ENCODE data around the gene ARID3A. TPM values are rescaled to one million over a fixed set of nuclear protein-coding genes. Genes with fewer than 3 reads are reported as not detected.

The ARID3A gene
- total and polyA plus RNA-seq, 2 of the 8 experiments (the other 6 are each of a cell fraction or from before 2014, with no cell fraction given): 40.5 to 77.4 TPM

GRCh38 chr19:939922-940321 lies 14.1 kb downstream of the ARID3A start:
- peaks cover 16% of the 10 kb centered on the region for H3K79me1 ChIP-seq (ENCODE audit: low read depth, low read length)
- H3K4ac ChIP-seq (replicated peaks; ENCODE audit: insufficient read length, low read depth, low read length): no peak overlapping the region
- H3K23me2 ChIP-seq (ENCODE audit: low read depth, low read length): no peaks in the 10 kb centered on the region
- no peak overlapping the region for H3K14ac ChIP-seq (ENCODE audit: insufficient read length)
- peaks cover 5 to 63% of the 10 kb centered on the region in 2 experiments for H3K79me2 ChIP-seq (ENCODE audit: control insufficient read depth in 1 of 2, insufficient read depth in 2 of 2, low read length in 2 of 2)
- 96% methylated on average over 7 of the region's 7 CpGs; no CpG with 5 or more reads in 1 of the 2 experiments for WGBS, 2 experiments (ENCODE audit: extremely low coverage in 1 of 2, insufficient coverage in 1 of 2, insufficient read length in 1 of 2, insufficient replicate concordance in 2 of 2, low coverage in 1 of 2, low lambda C conversion rate in 2 of 2, missing lambda C conversion rate in 1 of 2)
- no peak overlapping the region for H4K5ac ChIP-seq (ENCODE audit: insufficient read length, low read depth, low read length)
- no peaks in the 10 kb centered on the region for H3K4me1 ChIP-seq (replicated peaks in 1 of 4; ENCODE audit: control insufficient read depth in 3 of 4, insufficient read depth in 4 of 4, low read length in 3 of 4)
- H2BK5ac ChIP-seq (ENCODE audit: low read depth, low read length): no peak overlapping the region
- no peak overlapping the region for H3K56ac ChIP-seq (replicated peaks; ENCODE audit: insufficient read length, low read depth, low read length)
- no peak overlapping the region for H2AFZ ChIP-seq (ENCODE audit: low read length)
- H2AK5ac ChIP-seq (ENCODE audit: low read depth, low read length): no peak overlapping the region
- ChIA-PET CTCF (ENCODE audit: partially characterized antibody) (interaction anchor here (0.6 to 2.5 kb wide), 5 partner anchors 9 to 1973 kb away, joined by 3 to 15 read pairs (median 4); partner anchors contain the start of gene WDR18), POLR2A (ENCODE audit: partially characterized antibody) (interaction anchor here (1.1 to 2.9 kb wide), 4 partner anchors 8 to 45 kb away, joined by 3 to 8 read pairs (median 4); partner anchors contain the start of gene WDR18)
- H4K91ac ChIP-seq (replicated peaks; ENCODE audit: insufficient read length, low read length): no peak overlapping the region
- H2BK20ac ChIP-seq (ENCODE audit: low read length): no peak overlapping the region
- peaks cover 3 to 12% (median 5%) of the 10 kb centered on the region in 4 experiments; a peak in 7 of 8 replicates for H3K36me3 ChIP-seq (ENCODE audit: control insufficient read depth in 2 of 4, insufficient read depth in 4 of 4, low read length in 3 of 4)
- H3K4me3 ChIP-seq (ENCODE audit: extremely low read depth in 1 of 4, insufficient read depth in 2 of 4, low read depth in 3 of 4, low read length in 4 of 4): no peak overlapping the region
- no peak for DNase-seq (ENCODE audit: low read depth in 1 of 2, low spot score in 2 of 2)
- H3K4me2 ChIP-seq (ENCODE audit: insufficient read depth in 1 of 2, low read depth in 2 of 2, low read length in 2 of 2): no peak overlapping the region
- no peak overlapping the region for H3K27ac ChIP-seq (ENCODE audit: low read depth, low read length)
- H4K20me1 ChIP-seq (replicated peaks in 1 of 2; ENCODE audit: control insufficient read depth in 1 of 2, insufficient read depth in 2 of 2, low read length in 2 of 2): peaks cover 7 to 41% of the 10 kb centered on the region in 2 experiments
- FAIRE-seq: no peak
- no peak overlapping the region for H2BK15ac ChIP-seq (ENCODE audit: low read length)
- H3K27me3 ChIP-seq (replicated peaks in 1 of 4; ENCODE audit: control insufficient read depth in 3 of 4, extremely low read depth in 1 of 4, insufficient read depth in 3 of 4, low read length in 3 of 4): no peaks in the 10 kb centered on the region
- no peak overlapping the region for H2BK120ac ChIP-seq (replicated peaks; ENCODE audit: low read depth, low read length)
- H3K9ac ChIP-seq (replicated peaks in 1 of 4; ENCODE audit: extremely low read depth in 1 of 4, low read depth in 3 of 4, low read length in 3 of 4): no peak overlapping the region
- H4K8ac ChIP-seq (ENCODE audit: extremely low read depth, insufficient read depth, low read length): no peak overlapping the region
- H3K9me3 ChIP-seq (ENCODE audit: insufficient read depth in 2 of 2, low read depth in 1 of 2, low read length in 1 of 2): no peaks in the 10 kb centered on the region
- no peak overlapping the region for H3K23ac ChIP-seq (ENCODE audit: insufficient read length)
- no peak overlapping the region for H3K18ac ChIP-seq (ENCODE audit: extremely low read depth, low read length)
- no peak overlapping the region for H2BK12ac ChIP-seq (ENCODE audit: low read depth, low read length)
- TF ChIP-seq ATF2 (IDR thresholded peaks at IDR 0.05; ENCODE audit: low read length) (no peak), KDM5A (IDR thresholded peaks at IDR 0.05; ENCODE audit: low read length) (no peak), KDM4A (IDR thresholded peaks at IDR 0.05; ENCODE audit: low read depth, low read length, severe bottlenecking) (no peak), EP300 (IDR thresholded peaks at IDR 0.05; ENCODE audit: borderline replicate concordance in 1 of 2, low read depth in 2 of 2, low read length in 2 of 2) (no peak), PHF8 (conservative IDR thresholded peaks at IDR 0.05; ENCODE audit: low read depth, low read length) (no peak), USF2 (IDR thresholded peaks at IDR 0.05; ENCODE audit: low read length) (no peak), BRCA1 (IDR thresholded peaks at IDR 0.05; ENCODE audit: low read depth, low read length) (no peak), SRF (IDR thresholded peaks at IDR 0.05; ENCODE audit: low read depth, low read length) (no peak), HDAC2 (IDR thresholded peaks at IDR 0.05; ENCODE audit: borderline replicate concordance in 1 of 2, low read depth in 2 of 2, low read length in 2 of 2) (no peak), HDAC6 (IDR thresholded peaks at IDR 0.05; ENCODE audit: low read depth, low read length) (no peak)
